ENCODE data around the gene MADCAM1. TPM values are rescaled to one million over a fixed set of nuclear protein-coding genes. Genes with fewer than 3 reads are reported as not detected.

The MADCAM1 gene
- total RNA-seq, 1 donor from 2014 or later, result 0.92 TPM

DNA sequence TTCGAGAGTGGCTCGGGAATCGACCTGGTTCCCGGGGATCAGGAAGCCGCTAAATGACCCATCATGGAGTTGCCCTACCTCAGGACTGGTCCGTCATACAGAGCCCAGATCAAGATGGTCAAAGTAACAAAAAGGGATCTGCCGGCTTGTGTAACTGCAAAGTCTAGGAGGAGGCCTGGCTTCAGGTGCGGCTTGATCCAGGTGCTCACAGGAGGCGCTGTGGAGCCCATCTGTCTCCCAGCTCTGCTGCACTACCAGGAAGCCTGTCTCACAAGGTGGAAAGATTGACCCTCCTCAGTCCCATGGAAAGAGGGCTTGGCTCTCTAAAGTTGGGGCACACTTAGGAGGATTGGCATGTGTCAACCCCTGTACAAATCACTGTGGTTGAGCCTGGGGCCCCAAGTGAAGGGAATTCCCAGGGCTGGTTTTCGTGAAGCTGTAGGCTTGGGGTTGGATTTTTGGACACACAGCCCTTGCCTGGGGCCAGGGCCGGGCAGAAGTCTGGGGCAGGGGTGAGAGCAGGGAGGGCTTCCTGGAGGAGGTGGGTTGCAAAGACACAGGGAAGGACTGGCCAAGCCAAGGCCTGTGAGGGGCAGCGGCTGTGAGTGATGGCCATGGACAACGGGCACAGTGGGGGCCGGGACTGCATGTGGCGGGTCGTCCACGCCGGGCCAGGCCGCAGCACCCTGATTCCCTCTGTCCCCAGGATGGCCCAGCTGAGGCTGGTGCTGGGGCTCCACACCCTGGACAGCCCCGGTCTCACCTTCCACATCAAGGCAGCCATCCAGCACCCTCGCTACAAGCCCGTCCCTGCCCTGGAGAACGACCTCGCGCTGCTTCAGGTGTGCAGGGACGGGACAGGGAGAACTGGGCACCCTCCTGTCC is 51.8 kb downstream of the MADCAM1 start:
- Histone ChIP-seq H3K9me3 (no peaks in the 10 kb centered on the region), H3K4me1 (no peaks in the 10 kb centered on the region), H3K27me3 (ENCODE audit: low read depth) (no peaks in the 10 kb centered on the region), H3K27ac (no peak overlapping the region), H3K4me3 (no peak overlapping the region), H3K36me3 (no peaks in the 10 kb centered on the region)
- TF ChIP-seq, protein P1, sequence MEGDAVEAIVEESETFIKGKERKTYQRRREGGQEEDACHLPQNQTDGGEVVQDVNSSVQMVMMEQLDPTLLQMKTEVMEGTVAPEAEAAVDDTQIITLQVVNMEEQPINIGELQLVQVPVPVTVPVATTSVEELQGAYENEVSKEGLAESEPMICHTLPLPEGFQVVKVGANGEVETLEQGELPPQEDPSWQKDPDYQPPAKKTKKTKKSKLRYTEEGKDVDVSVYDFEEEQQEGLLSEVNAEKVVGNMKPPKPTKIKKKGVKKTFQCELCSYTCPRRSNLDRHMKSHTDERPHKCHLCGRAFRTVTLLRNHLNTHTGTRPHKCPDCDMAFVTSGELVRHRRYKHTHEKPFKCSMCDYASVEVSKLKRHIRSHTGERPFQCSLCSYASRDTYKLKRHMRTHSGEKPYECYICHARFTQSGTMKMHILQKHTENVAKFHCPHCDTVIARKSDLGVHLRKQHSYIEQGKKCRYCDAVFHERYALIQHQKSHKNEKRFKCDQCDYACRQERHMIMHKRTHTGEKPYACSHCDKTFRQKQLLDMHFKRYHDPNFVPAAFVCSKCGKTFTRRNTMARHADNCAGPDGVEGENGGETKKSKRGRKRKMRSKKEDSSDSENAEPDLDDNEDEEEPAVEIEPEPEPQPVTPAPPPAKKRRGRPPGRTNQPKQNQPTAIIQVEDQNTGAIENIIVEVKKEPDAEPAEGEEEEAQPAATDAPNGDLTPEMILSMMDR (IDR thresholded peaks at IDR 0.05), result no peak
- no peak for DNase-seq
- intact Hi-C loops (cut with DNase I), result no loop called here
- no peak for ATAC-seq

DNA sequence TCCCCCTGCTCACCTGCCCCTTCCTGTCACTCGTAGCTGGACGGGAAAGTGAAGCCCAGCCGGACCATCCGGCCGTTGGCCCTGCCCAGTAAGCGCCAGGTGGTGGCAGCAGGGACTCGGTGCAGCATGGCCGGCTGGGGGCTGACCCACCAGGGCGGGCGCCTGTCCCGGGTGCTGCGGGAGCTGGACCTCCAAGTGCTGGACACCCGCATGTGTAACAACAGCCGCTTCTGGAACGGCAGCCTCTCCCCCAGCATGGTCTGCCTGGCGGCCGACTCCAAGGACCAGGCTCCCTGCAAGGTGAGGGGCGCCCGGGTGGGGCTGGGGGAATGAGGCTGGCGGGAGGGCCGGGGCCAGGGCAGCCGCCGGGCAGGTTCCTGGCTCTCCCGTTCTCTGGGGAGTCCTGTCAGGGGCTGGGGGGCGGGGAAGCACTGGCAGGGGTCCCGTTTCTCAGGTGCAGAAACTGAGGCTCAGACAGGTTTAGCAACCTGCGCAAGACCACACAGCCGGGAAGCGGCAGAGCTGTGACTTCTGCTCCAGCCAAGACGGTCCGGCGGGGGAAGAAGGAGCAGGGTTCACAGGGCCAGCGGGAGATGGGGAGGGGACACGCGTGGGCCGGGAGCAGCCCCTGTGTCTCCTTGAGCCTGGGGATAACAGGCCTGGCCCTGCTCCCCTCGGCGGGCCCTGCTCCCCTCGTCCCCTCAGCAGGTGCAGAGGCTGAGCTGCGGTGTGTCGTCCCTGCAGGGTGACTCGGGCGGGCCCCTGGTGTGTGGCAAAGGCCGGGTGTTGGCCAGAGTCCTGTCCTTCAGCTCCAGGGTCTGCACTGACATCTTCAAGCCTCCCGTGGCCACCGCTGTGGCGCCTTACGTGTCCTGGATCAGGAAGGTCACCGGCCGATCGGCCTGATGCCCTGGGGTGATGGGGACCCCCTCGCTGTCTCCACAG is 52.9 kb downstream of the MADCAM1 start:
- DNase-seq, result no peak
- Histone ChIP-seq H3K27me3 (ENCODE audit: low read depth) (no peaks in the 10 kb centered on the region), H3K4me3 (no peak overlapping the region), H3K9me3 (no peaks in the 10 kb centered on the region), H3K27ac (no peak overlapping the region), H3K36me3 (no peaks in the 10 kb centered on the region), H3K4me1 (no peaks in the 10 kb centered on the region)
- TF ChIP-seq, protein P1 (IDR thresholded peaks at IDR 0.05), result no peak
- intact Hi-C loops (cut with DNase I), result no loop called here
- no peak for ATAC-seq

- H3K4me1 ChIP-seq, result peaks cover 23% of the 10 kb centered on the region
- intact Hi-C loops (cut with DNase I), result no loop called here
- H3K9me3 ChIP-seq, result no peaks in the 10 kb centered on the region
- no peaks in the 10 kb centered on the region for H3K36me3 ChIP-seq
- TF ChIP-seq, protein P1 (IDR thresholded peaks at IDR 0.05), result no peak
- H3K4me3 ChIP-seq, result no peak overlapping the region
- no peak for ATAC-seq
- H3K27ac ChIP-seq, result no peak overlapping the region
- H3K27me3 ChIP-seq (ENCODE audit: low read depth), result no peaks in the 10 kb centered on the region
- DNase-seq, result no peak
These were observed 58.5 kb downstream of the MADCAM1 start for GRCh38 chr19:554817-555216.

Other genes with a start within 250 kb of the MADCAM1 start
- gene PLPP2, start 205.1 kb upstream of the MADCAM1 start, total RNA-seq, result 11.7 TPM
- gene MIER2, start 151.7 kb upstream of the MADCAM1 start, total RNA-seq, result 39.4 TPM
- 2.2 TPM for gene C2CD4C, start 87.3 kb upstream of the MADCAM1 start, total RNA-seq
- gene SHC2, start 35.5 kb upstream of the MADCAM1 start, total RNA-seq, result 24.0 TPM
- gene TPGS1, start 11.0 kb downstream of the MADCAM1 start, total RNA-seq, result 18.8 TPM
- 40.0 TPM for gene CDC34, start 35.3 kb downstream of the MADCAM1 start, total RNA-seq
- 3.6 TPM for gene GZMM, start 47.6 kb downstream of the MADCAM1 start, total RNA-seq
- gene BSG, start 76.1 kb downstream of the MADCAM1 start, total RNA-seq, result 366 TPM
- gene HCN2, start 93.4 kb downstream of the MADCAM1 start, total RNA-seq, result 0.24 TPM
- 42.5 TPM for gene POLRMT, start 137.1 kb downstream of the MADCAM1 start, total RNA-seq
- 0.65 TPM for gene FGF22, start 143.4 kb downstream of the MADCAM1 start, total RNA-seq
- 27.0 TPM for gene RNF126, start 166.7 kb downstream of the MADCAM1 start, total RNA-seq
- 48.0 TPM for gene FSTL3, start 179.9 kb downstream of the MADCAM1 start, total RNA-seq
- gene PRSS57, start 199.0 kb downstream of the MADCAM1 start, total RNA-seq, result not detected
- gene PALM, start 212.4 kb downstream of the MADCAM1 start, total RNA-seq, result 37.0 TPM

Measured in lower lobe of right lung (tissue), 2 donors.